VCaP (cell line): ENCODE data around the gene LCTL.

Experiments used
- H3K27ac ChIP-seq: fragments of 450-650 bp; 2 replicates; pipeline ENCODE4 v1.5.1; 2017
- TF ChIP-seq, protein P1 (sequence below): fragments of 450-650 bp; conservative IDR thresholded peaks from 2 replicates; pipeline ENCODE4 v1.5.1; 2017; ENCODE audit warnings: mild to moderate bottlenecking, moderate library complexity

Gene LCTL

DNA sequence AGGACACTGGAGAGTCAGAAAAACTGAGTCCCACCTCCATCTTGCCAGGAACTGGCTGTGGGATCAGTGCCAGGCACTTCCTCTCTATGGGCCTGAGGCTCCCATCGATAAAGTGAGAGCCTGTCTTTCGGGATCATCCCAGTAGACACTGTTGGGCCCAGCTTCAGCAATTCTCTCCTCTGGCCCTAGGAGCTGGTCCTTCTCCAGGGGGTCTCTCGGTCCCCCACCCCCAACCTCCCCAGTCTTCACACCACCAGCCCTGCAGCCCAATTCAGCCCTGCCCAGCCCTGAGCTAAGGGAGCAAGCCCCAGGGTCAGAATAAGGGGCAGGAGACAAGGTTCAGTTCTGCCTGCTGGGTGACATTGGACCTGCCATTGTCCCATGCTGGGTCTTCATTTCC is 4.5 kb upstream of the LCTL start:
- TF ChIP-seq, protein P1, sequence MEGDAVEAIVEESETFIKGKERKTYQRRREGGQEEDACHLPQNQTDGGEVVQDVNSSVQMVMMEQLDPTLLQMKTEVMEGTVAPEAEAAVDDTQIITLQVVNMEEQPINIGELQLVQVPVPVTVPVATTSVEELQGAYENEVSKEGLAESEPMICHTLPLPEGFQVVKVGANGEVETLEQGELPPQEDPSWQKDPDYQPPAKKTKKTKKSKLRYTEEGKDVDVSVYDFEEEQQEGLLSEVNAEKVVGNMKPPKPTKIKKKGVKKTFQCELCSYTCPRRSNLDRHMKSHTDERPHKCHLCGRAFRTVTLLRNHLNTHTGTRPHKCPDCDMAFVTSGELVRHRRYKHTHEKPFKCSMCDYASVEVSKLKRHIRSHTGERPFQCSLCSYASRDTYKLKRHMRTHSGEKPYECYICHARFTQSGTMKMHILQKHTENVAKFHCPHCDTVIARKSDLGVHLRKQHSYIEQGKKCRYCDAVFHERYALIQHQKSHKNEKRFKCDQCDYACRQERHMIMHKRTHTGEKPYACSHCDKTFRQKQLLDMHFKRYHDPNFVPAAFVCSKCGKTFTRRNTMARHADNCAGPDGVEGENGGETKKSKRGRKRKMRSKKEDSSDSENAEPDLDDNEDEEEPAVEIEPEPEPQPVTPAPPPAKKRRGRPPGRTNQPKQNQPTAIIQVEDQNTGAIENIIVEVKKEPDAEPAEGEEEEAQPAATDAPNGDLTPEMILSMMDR = no peak
- no peak overlapping the region for H3K27ac ChIP-seq

- TF ChIP-seq, protein P1 = no peak
These were observed 3.8 kb upstream of the LCTL start for GRCh38 chr15:66569461-66570137.

GRCh38 chr15:66567897-66568296 is 2.1 kb upstream of the LCTL start:
- H3K27ac ChIP-seq = no peak overlapping the region
- TF ChIP-seq, protein P1 = no peak

More at GRCh38 chr15:66569461-66570137, 3.8 kb upstream of the LCTL start:
- no peak overlapping the region for H3K27ac ChIP-seq

GRCh38 chr15:66566963-66567531 is 1.2 kb upstream of the LCTL start:
- TF ChIP-seq, protein P1 = peak; percentile 86
- H3K27ac ChIP-seq = peak overlapping the region; percentile 19; the same call in 1 of the 2 replicates

- TF ChIP-seq, protein P1 = no peak
- no peak overlapping the region for H3K27ac ChIP-seq
These were observed 607 bp downstream of the LCTL start for GRCh38 chr15:66565141-66565641.

DNA sequence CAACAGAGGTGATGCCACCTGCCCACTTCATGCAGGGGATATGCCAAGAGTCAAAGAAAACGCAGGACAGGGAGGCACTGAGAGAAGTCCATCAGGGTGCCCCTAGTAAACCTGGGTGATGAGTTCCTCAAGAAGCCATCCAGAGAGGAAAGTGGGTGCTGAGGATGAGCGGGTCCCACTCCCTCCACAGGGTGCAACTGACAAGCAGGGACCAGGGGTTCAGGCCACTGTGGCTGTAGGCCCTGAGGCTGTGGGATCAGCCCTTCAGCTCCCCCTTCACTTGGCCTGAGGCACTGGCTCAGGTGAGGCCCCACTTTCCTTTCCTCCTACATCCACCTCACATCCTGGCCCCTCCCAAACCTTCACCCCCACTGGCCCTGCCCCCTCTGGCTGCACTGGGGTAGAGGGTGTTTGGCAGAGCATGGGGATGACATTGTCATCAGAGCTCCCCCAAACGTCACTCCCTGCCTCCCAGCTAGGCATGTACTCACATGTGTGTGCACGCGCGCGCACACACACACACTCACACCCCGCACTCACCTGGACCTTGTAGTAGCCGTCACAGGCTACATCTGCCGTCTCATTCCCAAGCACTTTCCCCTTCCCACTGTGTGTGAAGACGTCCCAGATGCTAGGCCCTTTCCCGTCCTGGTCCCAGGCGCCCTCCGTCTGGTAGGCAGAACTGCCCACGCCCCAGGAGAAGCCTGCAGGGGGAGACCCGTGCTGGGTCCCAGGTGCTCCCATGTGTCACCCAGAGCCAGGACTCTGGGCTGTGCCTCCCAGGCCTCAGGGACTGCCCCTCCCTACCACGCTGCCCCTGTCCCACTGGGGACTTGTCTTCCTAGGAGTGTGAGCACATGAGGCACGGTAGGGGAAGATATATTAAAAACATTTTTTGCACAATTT is 1.4 kb downstream of the LCTL start:
- TF ChIP-seq, protein P1 = no peak
- H3K27ac ChIP-seq = no peak overlapping the region

DNA sequence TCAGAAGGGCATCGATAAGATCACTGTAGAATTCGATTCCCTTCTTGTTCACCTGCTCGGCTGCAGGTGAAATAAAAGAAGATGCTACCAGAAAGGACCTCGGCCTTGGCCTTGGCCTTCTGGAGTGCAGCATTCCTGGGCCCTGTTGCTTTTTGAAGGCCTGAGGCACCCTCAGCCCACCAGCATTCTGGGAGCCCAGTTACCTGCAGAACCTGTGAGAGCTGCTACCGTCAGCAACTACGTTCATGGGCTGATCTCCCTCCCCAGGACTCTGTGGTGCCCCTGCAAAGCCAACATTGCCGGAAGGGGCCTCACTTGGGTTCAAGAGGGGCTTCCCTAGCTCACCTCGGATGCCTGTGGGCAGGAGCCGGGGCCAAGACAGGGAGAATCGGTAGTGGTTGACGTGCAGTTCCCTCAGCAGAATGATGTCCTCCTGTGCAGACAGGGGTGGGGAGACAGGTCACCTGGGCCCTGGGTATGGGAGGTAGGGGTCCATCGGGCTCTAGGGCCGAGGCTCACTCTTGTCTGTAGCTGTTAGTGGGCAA is 2.2 kb downstream of the LCTL start:
- H3K27ac ChIP-seq = no peak overlapping the region
- TF ChIP-seq, protein P1 = no peak
